HL-60 (cell line): ENCODE measurements around the gene OR4D2.

ENCODE experiments used
- DNase-seq, 2 experiments: peaks; one replicate each; pipeline ENCODE4 v3.0.0-alpha.2; 2010 to 2020; ENCODE audit warnings: low read depth in 1 of 2, low spot score in 1 of 2
- H3K27ac ChIP-seq: fragments of 250-450 bp; sonication (Bioruptor Pico); replicated peaks from 2 replicates; pipeline ENCODE4 v1.5.1; 2020; ENCODE audit warnings: mild to moderate bottlenecking, moderate library complexity
- H3K27me3 ChIP-seq: fragments of 250-450 bp; sonication (Bioruptor Pico); 2 replicates; pipeline ENCODE4 v1.5.1; 2021; ENCODE audit warnings: mild to moderate bottlenecking, moderate library complexity; ENCODE audit not compliant: insufficient read depth, poor library complexity, severe bottlenecking
- H3K4me3 ChIP-seq: replicated peaks from 2 replicates; pipeline ENCODE4 v1.5.1; 2011; ENCODE audit warnings: mild to moderate bottlenecking, control low read depth, low read length; ENCODE audit not compliant: insufficient read depth
- CTCF ChIP-seq: IDR thresholded peaks from one replicate; pipeline ENCODE4 v1.5.1; 2011; ENCODE audit warnings: low read length, control low read depth, inconsistent platforms; ENCODE audit not compliant: insufficient read depth
- GABPA ChIP-seq: IDR thresholded peaks from 2 replicates; pipeline ENCODE4 v1.6.1; 2012; ENCODE audit warnings: low read depth
- POLR2AphosphoS5 ChIP-seq: IDR thresholded peaks from 2 replicates; pipeline ENCODE4 v1.6.1; 2012; ENCODE audit warnings: low read depth
- SPI1 ChIP-seq: IDR thresholded peaks from 2 replicates; pipeline ENCODE4 v1.6.1; 2012; ENCODE audit warnings: low read depth, mild to moderate bottlenecking, borderline replicate concordance
- TF ChIP-seq, protein P1 (sequence below): IDR thresholded peaks from 2 replicates; pipeline ENCODE4 v1.6.1; 2012; ENCODE audit warnings: low read depth; ENCODE audit not compliant: insufficient replicate concordance

OR4D2 gene

DNA sequence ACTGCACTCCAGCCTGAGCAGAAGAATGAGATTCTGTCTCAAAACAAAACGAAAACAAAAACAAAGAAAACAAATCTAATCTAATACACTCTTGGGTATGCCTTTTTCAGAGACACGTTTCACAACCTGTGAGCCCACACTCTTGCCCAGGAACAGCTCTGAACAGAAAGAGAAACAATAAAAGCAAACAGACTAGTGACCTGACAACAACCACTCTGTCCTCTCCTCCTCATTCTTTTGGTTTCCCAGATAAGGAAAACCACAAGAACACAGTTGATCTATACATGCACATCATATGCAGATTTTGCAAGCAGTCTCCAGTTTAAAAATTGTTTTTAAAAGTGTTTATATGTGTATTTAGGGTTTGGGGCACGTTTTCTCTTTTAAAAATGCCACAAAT, 51.0 kb downstream of the OR4D2 start:
- Histone ChIP-seq H3K4me3 (no peak overlapping the region), H3K27ac (no peak overlapping the region; the same call in 1 of the 2 replicates), H3K27me3 (no peaks in the 10 kb centered on the region)
- DNase-seq: no peak
- TF ChIP-seq GABPA: no peak
- TF ChIP-seq CTCF: no peak
- TF ChIP-seq POLR2AphosphoS5: no peak
- TF ChIP-seq, protein P1, sequence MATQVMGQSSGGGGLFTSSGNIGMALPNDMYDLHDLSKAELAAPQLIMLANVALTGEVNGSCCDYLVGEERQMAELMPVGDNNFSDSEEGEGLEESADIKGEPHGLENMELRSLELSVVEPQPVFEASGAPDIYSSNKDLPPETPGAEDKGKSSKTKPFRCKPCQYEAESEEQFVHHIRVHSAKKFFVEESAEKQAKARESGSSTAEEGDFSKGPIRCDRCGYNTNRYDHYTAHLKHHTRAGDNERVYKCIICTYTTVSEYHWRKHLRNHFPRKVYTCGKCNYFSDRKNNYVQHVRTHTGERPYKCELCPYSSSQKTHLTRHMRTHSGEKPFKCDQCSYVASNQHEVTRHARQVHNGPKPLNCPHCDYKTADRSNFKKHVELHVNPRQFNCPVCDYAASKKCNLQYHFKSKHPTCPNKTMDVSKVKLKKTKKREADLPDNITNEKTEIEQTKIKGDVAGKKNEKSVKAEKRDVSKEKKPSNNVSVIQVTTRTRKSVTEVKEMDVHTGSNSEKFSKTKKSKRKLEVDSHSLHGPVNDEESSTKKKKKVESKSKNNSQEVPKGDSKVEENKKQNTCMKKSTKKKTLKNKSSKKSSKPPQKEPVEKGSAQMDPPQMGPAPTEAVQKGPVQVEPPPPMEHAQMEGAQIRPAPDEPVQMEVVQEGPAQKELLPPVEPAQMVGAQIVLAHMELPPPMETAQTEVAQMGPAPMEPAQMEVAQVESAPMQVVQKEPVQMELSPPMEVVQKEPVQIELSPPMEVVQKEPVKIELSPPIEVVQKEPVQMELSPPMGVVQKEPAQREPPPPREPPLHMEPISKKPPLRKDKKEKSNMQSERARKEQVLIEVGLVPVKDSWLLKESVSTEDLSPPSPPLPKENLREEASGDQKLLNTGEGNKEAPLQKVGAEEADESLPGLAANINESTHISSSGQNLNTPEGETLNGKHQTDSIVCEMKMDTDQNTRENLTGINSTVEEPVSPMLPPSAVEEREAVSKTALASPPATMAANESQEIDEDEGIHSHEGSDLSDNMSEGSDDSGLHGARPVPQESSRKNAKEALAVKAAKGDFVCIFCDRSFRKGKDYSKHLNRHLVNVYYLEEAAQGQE: no peak
- no peak for TF ChIP-seq SPI1

- Histone ChIP-seq H3K27me3 (no peaks in the 10 kb centered on the region), H3K27ac (peak within 1 kb of the TSS; percentile 85), H3K4me3 (peak within 1 kb of the TSS; percentile 77)
- peak; percentile 17 for TF ChIP-seq CTCF
- TF ChIP-seq SPI1: no peak
- TF ChIP-seq POLR2AphosphoS5: peak; percentile 93
- TF ChIP-seq, protein P1: peak; percentile 41
- no peak for TF ChIP-seq GABPA
- DNase-seq: peak; percentile 87 to 96
Measured at GRCh38 chr17:58219007-58219788, 52.4 kb downstream of the OR4D2 start, which contains the start of gene MKS1. Gene MKS1, minus strand, starts transcription at chr17:58219255. Its CDS starts 25 bp downstream, at chr17:58219230.

- Histone ChIP-seq H3K27ac (peak overlapping the region; percentile 85), H3K4me3 (peak overlapping the region; percentile 77)
Measured at GRCh38 chr17:58219789-58220183, 53.0 kb downstream of the OR4D2 start.

More at GRCh38 chr17:58219789-58220183, 53.0 kb downstream of the OR4D2 start:
- no peaks in the 10 kb centered on the region for H3K27me3 ChIP-seq
- peak; percentile 57; the same call in 1 of the 2 replicates for TF ChIP-seq SPI1
- no peak for TF ChIP-seq CTCF
- no peak for DNase-seq
